Left lobe of liver (tissue), 2 donors: ENCODE data around the gene DNAJB12. TPM values are rescaled to one million over a fixed set of nuclear protein-coding genes. Genes with fewer than 3 reads are reported as not detected.
"Not testable (repeated sequence)": the region's sequence is repeated elsewhere in the genome, so short reads cannot be mapped to it uniquely, and the experiment has no call there.

Source experiments
- ATAC-seq: fragments of 200-7000 bp; cut with Tn5 transposase; one replicate; pipeline ENCODE4 v1.9.1; 2020; ENCODE audit warnings: mild to moderate bottlenecking, moderate library complexity
- DNase-seq: peaks from one replicate; pipeline ENCODE4 v3.0.0-alpha.2; 2020; ENCODE audit warnings: low spot score
- total RNA-seq: library from RNA; stranded (reverse); gene quantifications from one replicate; pipeline ENCODE4 v1.2.1, GENCODE V29; 2021
- donor health status: DM: no; HTN: no; CAD: no; lungs with moderate emphysema.
- donor health status: DM: no; HTN: yes; CAD: no.

DNAJB12 gene
- total RNA-seq, 1 donor from 2014 or later = 20.4 TPM

GRCh38 chr10:72353965-72354355, 759 bp downstream of the DNAJB12 start:
- ATAC-seq (peak; percentile 33), DNase-seq (peak; percentile 55)

DNA sequence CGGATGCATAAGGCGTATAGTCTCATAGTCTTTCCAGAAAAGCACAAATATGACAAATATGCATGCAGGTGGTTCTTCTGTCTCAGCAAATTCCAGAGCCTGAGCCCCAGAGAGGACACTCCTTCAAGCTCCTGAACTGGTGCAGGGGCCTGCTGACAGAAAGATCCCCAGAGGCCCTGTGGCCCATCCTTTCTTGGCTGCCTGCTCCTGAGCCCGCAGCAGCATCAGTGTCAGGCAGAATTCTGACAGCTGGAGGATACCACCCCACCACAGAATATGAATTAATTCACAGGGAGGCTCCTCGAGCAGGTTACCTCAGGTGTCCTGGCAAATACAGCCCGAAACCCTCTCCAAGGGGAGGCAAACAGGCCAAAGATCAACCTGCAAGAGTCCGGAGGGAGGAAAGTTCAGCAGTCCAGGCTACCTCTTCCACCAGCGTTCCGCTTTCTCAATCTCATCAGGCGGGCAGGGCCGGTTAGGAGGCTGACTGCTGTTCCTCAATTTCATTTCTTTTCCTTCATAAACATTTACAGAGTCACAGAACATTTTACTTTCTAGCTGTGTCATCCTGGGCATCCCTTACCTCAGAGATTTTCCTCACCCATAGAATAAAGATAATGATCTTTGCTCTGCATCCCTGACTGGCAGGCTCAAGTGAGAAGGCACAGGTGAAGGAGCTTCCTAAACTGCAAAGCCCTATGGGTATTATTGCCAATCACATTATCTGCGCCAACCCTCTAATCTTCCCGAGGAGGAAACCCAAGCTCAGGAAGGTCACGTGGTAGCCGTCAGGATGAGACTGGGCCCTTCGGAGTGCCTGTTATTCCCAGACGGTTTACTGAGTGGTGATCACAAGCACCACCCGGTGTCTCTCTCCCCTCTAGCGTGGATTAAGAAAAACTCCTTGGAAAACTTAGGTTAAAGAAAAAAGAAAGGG, 1.4 kb downstream of the DNAJB12 start:
- ATAC-seq (peak; percentile 27), DNase-seq (peak; percentile 75)

DNA sequence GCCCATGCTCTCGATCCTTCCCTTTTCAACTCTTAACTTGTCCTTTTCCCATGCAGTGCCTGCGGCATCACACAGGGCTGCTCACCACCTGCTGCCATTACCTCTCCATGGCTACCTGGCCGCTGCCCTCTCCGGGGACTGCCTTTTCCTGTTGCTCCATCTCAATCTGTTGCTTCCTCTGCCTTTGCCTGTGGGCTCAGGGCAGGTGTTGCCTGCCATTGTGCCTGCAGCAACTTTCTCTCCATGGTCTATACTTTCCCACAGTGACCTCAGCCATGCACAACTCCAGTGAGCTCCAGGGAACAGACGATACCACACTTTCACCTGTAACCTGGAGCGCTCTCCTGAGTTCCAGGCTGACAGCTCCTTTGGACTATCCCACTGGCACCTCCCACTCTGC, 3.2 kb downstream of the DNAJB12 start:
- DNase-seq (no peak), ATAC-seq (no peak)

GRCh38 chr10:72349438-72349837, 5.3 kb downstream of the DNAJB12 start:
- ATAC-seq (no peak), DNase-seq (no peak)

DNA sequence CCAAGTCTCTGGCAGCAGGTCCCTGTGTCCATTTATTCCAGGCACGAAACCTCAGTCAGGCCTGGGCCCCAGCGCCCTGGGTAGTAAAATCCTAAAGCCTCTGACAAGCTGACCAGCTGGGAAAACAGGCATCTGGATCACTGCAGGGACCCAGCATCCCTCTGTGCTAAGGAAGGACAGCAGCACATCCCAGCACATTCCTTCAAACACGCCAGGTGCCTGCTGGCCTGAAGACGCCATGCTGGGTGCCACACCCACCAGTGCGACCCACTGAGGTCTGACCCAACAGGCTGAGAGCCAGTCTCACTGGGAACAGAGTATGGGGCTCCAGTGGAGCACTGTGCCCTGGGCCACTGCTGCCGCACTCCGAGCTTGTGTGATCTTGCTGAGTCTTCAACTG, 6.4 kb downstream of the DNAJB12 start:
- DNase-seq (no peak), ATAC-seq (no peak)

DNA sequence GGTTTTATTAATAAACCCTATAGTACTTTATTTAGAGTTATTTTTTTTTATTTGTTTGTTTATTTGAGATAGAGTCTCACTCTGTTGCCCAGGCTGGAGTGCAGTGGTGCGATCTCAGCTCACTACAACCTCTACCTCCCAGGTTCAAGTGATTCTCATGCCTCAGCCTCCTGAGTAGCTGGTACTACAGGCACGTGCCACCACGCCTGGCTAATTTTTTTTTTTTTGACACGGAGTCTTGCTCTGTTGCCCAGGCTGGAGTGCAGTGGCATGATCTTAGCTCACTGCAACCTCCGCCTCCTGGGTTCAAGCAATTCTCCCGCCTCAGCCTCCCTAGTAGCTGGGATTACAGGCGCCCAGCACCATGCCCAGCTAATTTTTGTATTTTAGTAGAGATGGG, 8.6 kb downstream of the DNAJB12 start:
- DNase-seq, ATAC-seq: not testable (repeated sequence)

GRCh38 chr10:72344932-72345331, 9.8 kb downstream of the DNAJB12 start:
- DNase-seq = no peak
- ATAC-seq = no peak

- ATAC-seq = no peak
- no peak for DNase-seq
These were observed 11.8 kb downstream of the DNAJB12 start for GRCh38 chr10:72342911-72343310.

GRCh38 chr10:72340510-72341261, 14.0 kb downstream of the DNAJB12 start:
- DNase-seq = peak; percentile 69
- peak; percentile 62 for ATAC-seq

DNA sequence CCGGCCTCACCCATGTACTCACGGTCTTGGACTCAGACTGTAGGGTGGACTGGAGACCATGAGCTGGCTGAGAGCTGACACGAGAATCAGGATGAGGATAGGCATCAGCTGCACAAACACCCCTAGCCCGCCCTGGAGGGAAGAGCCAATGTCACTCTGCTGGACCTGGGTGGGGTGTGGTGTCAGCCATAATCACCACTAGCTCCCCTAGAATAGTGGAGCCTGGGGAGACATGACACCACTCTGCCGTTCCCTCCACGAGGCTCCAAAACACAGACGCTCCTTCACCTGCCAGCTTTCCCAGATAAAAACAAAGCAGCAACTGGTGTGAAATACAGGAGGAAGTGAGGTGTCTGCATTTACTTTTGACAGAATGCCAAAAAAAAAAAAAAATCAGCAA, 16.5 kb downstream of the DNAJB12 start:
- DNase-seq (no peak), ATAC-seq (no peak)

DNA sequence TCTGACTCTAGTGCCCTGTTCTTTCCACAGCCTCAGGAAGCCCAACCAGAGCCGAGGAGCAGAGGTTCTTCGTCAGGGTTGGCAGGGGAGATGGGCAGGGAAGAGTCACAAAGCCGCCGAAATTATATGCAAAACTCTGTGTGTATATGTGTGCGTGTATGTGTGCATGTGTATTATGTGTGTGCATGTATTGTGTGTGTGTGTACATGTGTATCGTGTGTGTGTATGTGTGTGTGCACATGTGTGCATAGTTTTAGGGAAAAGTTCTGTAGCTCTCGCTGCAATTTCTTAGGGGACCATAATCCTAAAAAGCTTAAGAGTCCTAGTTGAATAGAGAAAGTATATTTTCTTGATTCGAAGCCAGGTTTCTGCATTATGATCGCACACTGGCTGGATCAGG, 17.0 kb downstream of the DNAJB12 start:
- DNase-seq (no peak), ATAC-seq (no peak)

- peak; percentile 91 for DNase-seq
- ATAC-seq = peak; percentile 67
These were observed 17.6 kb downstream of the DNAJB12 start for GRCh38 chr10:72337039-72337629.

DNA sequence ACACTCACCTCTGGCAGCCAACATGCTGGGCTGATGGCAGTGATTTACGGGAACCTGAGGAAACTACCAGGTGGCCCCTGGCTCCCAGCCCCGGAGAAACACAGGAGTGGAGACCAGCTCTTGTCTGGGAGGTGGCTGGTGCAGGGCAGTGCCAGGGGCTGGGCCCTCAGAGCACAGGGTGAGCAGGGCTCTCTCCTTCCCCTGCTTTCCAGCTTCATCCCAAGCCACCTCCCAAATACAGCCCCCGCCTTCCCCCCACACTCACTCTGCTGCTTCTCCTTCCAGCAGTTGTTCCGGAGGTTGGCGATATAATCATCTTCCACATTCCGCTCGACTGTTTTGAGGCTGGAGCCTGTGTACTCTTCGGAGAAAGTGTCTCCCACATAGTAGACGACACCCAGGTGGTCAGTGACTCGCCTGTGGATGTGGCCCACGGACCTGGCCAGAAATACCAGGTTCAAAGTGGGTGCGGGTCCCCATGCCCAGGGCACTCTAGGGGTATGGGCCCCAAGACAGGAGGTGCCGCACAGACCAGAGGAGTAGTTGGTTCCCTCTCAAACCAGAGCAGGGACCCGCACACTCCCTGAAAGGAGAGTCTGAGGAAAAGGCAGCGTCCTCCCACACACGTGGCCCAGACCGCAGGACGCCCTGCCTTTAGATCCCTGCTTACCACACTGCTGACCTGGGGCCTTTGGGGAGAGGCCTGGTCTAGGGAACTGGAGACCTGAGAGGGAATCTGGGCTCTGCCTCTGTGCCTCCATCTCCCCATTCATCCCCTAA, 18.3 kb downstream of the DNAJB12 start:
- no peak for ATAC-seq
- peak; percentile 56 for DNase-seq

GRCh38 chr10:72335394-72336258, 19.1 kb downstream of the DNAJB12 start:
- DNase-seq (peak; percentile 80), ATAC-seq (peak; percentile 42)

DNA sequence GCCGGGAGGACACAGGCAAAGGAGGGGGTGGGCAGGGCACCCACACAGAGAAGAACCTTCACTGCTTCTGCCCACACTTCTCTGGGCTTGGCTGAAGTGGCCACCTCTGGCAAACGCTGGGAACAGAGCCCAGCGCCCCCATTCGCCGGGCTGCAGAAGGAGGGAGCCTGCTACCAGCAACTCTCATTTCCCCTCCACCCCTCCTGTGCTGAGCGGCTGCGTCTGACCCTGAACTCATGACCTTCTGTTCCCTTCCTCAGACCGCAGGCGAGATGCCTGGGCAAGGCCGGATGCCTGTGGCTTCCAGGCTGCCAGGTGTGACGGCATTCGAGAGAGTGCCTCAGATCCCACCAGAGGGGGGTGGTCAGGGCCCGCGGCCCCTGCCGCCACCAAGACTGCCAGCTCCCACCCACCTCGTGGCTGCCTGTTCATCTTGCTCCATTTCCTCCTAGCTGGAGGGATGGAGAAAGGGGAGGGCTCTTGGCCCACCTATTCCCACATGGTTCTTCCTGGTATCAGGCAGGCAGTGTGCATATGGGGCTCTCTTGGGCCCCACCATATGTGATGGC, 19.8 kb downstream of the DNAJB12 start:
- ATAC-seq (peak; percentile 61), DNase-seq (peak; percentile 91)

GRCh38 chr10:72334196-72334824, 20.4 kb downstream of the DNAJB12 start:
- ATAC-seq (no peak), DNase-seq (no peak)

GRCh38 chr10:72333112-72334015, 21.4 kb downstream of the DNAJB12 start:
- no peak for DNase-seq
- no peak for ATAC-seq
